ELF-1 (cell line): ENCODE results near the gene USP34.
A peak's percentile ranks its signal among the peaks of the same experiment; 100 is the strongest.
"Not testable (repeated sequence)": the region's sequence is repeated elsewhere in the genome, so short reads cannot be mapped to it uniquely, and the experiment has no call there.

Experiments
- DNase-seq: peaks from one replicate; pipeline ENCODE4 v3.0.0-alpha.2; 2016; ENCODE audit warnings: low read depth, low spot score

The USP34 gene

GRCh38 chr2:61426267-61426897 lies 44.5 kb downstream of the USP34 start:
- DNase-seq = peak; percentile 85

- DNase-seq = no peak
Measured at GRCh38 chr2:61425605-61426155, 45.2 kb downstream of the USP34 start.

- no peak for DNase-seq
Measured at GRCh38 chr2:61423714-61424113, 47.2 kb downstream of the USP34 start.

- DNase-seq = no peak
Measured at GRCh38 chr2:61421611-61422010, 49.3 kb downstream of the USP34 start.

GRCh38 chr2:61420991-61421544 lies 49.8 kb downstream of the USP34 start:
- no peak for DNase-seq

- no peak for DNase-seq
Measured at GRCh38 chr2:61419570-61419969, 51.3 kb downstream of the USP34 start.

GRCh38 chr2:61419129-61419528 lies 51.8 kb downstream of the USP34 start:
- no peak for DNase-seq

- no peak for DNase-seq
Measured at GRCh38 chr2:61416871-61417645, 53.8 kb downstream of the USP34 start.

GRCh38 chr2:61415265-61415664 lies 55.6 kb downstream of the USP34 start:
- no peak for DNase-seq

- no peak for DNase-seq
Measured at GRCh38 chr2:61414674-61415073, 56.2 kb downstream of the USP34 start.

- DNase-seq = no peak
Measured at GRCh38 chr2:61411109-61411508, 59.8 kb downstream of the USP34 start.

- no peak for DNase-seq
Measured at GRCh38 chr2:61410185-61410584, 60.7 kb downstream of the USP34 start.

GRCh38 chr2:61405813-61406212 lies 65.1 kb downstream of the USP34 start:
- DNase-seq = no peak

- DNase-seq = no peak
Measured at GRCh38 chr2:61404438-61404837, 66.4 kb downstream of the USP34 start.

GRCh38 chr2:61398413-61398812 lies 72.5 kb downstream of the USP34 start:
- no peak for DNase-seq

- DNase-seq = no peak
Measured at GRCh38 chr2:61396005-61396404, 74.9 kb downstream of the USP34 start.

- not testable (repeated sequence) for DNase-seq
Measured at GRCh38 chr2:61387588-61387987, 83.3 kb downstream of the USP34 start.

GRCh38 chr2:61380882-61381197 lies 90.0 kb downstream of the USP34 start:
- DNase-seq = not testable (repeated sequence)

- DNase-seq = no peak
Measured at GRCh38 chr2:61380056-61380881, 90.6 kb downstream of the USP34 start.

GRCh38 chr2:61379521-61379920 lies 91.4 kb downstream of the USP34 start:
- no peak for DNase-seq

- DNase-seq = no peak
Measured at GRCh38 chr2:61378281-61378680, 92.6 kb downstream of the USP34 start.

- DNase-seq = no peak
Measured at GRCh38 chr2:61377046-61377445, 93.8 kb downstream of the USP34 start.
